Measurements from ENCODE around the gene NCMAP.
"Not testable (repeated sequence)": the region's sequence is repeated elsewhere in the genome, so short reads cannot be mapped to it uniquely, and the experiment has no call there.

Gene NCMAP

GRCh38 chr1:24525606-24526005 lies 30.3 kb upstream of the NCMAP start:
- H3K9me3 ChIP-seq (ENCODE audit: control insufficient read depth, low read length) = no peaks in the 10 kb centered on the region
- H3K27me3 ChIP-seq (ENCODE audit: control insufficient read depth, insufficient read depth, low read length) = no peaks in the 10 kb centered on the region
- H3K79me2 ChIP-seq = no peaks in the 10 kb centered on the region
- H3K36me3 ChIP-seq (ENCODE audit: control insufficient read depth, insufficient read depth, low read length) = no peaks in the 10 kb centered on the region
- H3K4me2 ChIP-seq (ENCODE audit: low read length) = no peak overlapping the region
- H3K4me3 ChIP-seq (ENCODE audit: low read depth, low read length) = no peak overlapping the region
- H3K27ac ChIP-seq = no peak overlapping the region
- H2AFZ ChIP-seq = no peak overlapping the region
- H3K9ac ChIP-seq = no peak overlapping the region
- TF ChIP-seq CTCF (IDR thresholded peaks at IDR 0.05) = no peak
- no peaks in the 10 kb centered on the region for H3K4me1 ChIP-seq

GRCh38 chr1:24526045-24526444 lies 29.8 kb upstream of the NCMAP start:
- Histone ChIP-seq H3K27me3 (ENCODE audit: control insufficient read depth, insufficient read depth, low read length) (no peaks in the 10 kb centered on the region), H3K4me1 (no peaks in the 10 kb centered on the region), H3K79me2 (no peaks in the 10 kb centered on the region)

GRCh38 chr1:24526940-24527542 lies 28.8 kb upstream of the NCMAP start:
- H3K36me3 ChIP-seq (ENCODE audit: control insufficient read depth, insufficient read depth, low read length) = no peaks in the 10 kb centered on the region
- H2AFZ ChIP-seq = no peak overlapping the region
- H3K9ac ChIP-seq = no peak overlapping the region
- H3K9me3 ChIP-seq (ENCODE audit: control insufficient read depth, low read length) = no peaks in the 10 kb centered on the region
- no peak overlapping the region for H3K4me2 ChIP-seq (ENCODE audit: low read length)
- no peak overlapping the region for H3K4me3 ChIP-seq (ENCODE audit: low read depth, low read length)
- no peak for TF ChIP-seq CTCF (IDR thresholded peaks at IDR 0.05)
- no peak overlapping the region for H3K27ac ChIP-seq
- no peaks in the 10 kb centered on the region for H3K4me1 ChIP-seq
- no peaks in the 10 kb centered on the region for H3K27me3 ChIP-seq (ENCODE audit: control insufficient read depth, insufficient read depth, low read length)
- H3K79me2 ChIP-seq = no peaks in the 10 kb centered on the region

More at GRCh38 chr1:24526045-24526444, 29.8 kb upstream of the NCMAP start:
- Histone ChIP-seq H3K4me3 (ENCODE audit: low read depth, low read length) (no peak overlapping the region), H3K27ac (no peak overlapping the region), H3K4me2 (ENCODE audit: low read length) (no peak overlapping the region), H3K9ac (no peak overlapping the region), H3K9me3 (ENCODE audit: control insufficient read depth, low read length) (no peaks in the 10 kb centered on the region), H3K36me3 (ENCODE audit: control insufficient read depth, insufficient read depth, low read length) (no peaks in the 10 kb centered on the region), H2AFZ (no peak overlapping the region)
- TF ChIP-seq CTCF (IDR thresholded peaks at IDR 0.05) = no peak

- H3K27ac ChIP-seq = no peak overlapping the region
- no peaks in the 10 kb centered on the region for H3K9me3 ChIP-seq (ENCODE audit: control insufficient read depth, low read length)
- no peaks in the 10 kb centered on the region for H3K79me2 ChIP-seq
- no peak overlapping the region for H2AFZ ChIP-seq
- H3K4me3 ChIP-seq (ENCODE audit: low read depth, low read length) = no peak overlapping the region
- no peak overlapping the region for H3K9ac ChIP-seq
- no peaks in the 10 kb centered on the region for H3K27me3 ChIP-seq (ENCODE audit: control insufficient read depth, insufficient read depth, low read length)
- H3K36me3 ChIP-seq (ENCODE audit: control insufficient read depth, insufficient read depth, low read length) = no peaks in the 10 kb centered on the region
- no peak for TF ChIP-seq CTCF (IDR thresholded peaks at IDR 0.05)
- H3K4me1 ChIP-seq = no peaks in the 10 kb centered on the region
- no peak overlapping the region for H3K4me2 ChIP-seq (ENCODE audit: low read length)
Measured at GRCh38 chr1:24528744-24529143, 27.1 kb upstream of the NCMAP start.

GRCh38 chr1:24529292-24529691 lies 26.6 kb upstream of the NCMAP start:
- not testable (repeated sequence) for H3K4me3 ChIP-seq (ENCODE audit: low read depth, low read length); H3K4me1 ChIP-seq; H2AFZ ChIP-seq; H3K9ac ChIP-seq; H3K27ac ChIP-seq; H3K79me2 ChIP-seq; H3K36me3 ChIP-seq (ENCODE audit: control insufficient read depth, insufficient read depth, low read length); H3K9me3 ChIP-seq (ENCODE audit: control insufficient read depth, low read length); H3K27me3 ChIP-seq (ENCODE audit: control insufficient read depth, insufficient read depth, low read length); H3K4me2 ChIP-seq (ENCODE audit: low read length)
